NCI-H2227 treated with DMSO at 0.1 percent for 48 hours (cell line): ENCODE measurements around the gene SARNP.

Source experiments
- DNase-seq: peaks from one replicate; lab custom pipeline; 2025; lab: John Stamatoyannopoulos, UW

SARNP gene

DNA sequence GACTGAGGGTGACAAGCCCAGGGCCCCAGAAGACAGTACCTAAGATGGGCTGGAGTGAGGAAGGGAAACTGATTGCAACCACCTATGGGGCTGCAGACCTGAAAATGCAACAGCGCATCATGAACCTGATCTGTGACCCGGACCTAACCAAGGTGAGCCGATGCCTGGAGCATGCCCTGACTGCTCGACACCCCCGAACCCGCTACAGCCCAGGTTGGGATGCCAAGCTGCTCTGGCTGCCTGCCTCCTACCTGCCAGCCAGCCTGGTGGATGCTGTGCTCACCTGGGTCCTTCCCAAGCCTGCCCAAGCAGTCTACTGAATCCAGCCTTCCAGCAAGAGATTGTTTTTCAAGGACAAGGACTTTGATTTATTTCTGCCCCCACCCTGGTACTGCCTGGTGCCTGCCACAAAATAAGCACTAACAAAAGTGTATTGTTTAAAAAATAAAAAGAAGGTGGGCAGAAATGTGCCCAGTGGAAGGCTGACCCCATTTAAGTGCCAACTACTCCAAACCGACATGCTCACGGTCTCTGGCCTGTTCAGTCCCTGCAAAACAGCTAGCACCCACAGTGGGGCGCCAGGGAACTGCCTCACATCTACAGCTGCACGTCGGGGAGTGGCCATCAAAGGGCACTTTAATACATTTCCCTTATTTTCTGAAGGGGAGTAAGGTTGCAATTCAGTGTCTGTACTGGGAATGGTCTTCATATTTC lies 93.1 kb downstream of the SARNP start:
- peak; percentile 45 for DNase-seq

DNA sequence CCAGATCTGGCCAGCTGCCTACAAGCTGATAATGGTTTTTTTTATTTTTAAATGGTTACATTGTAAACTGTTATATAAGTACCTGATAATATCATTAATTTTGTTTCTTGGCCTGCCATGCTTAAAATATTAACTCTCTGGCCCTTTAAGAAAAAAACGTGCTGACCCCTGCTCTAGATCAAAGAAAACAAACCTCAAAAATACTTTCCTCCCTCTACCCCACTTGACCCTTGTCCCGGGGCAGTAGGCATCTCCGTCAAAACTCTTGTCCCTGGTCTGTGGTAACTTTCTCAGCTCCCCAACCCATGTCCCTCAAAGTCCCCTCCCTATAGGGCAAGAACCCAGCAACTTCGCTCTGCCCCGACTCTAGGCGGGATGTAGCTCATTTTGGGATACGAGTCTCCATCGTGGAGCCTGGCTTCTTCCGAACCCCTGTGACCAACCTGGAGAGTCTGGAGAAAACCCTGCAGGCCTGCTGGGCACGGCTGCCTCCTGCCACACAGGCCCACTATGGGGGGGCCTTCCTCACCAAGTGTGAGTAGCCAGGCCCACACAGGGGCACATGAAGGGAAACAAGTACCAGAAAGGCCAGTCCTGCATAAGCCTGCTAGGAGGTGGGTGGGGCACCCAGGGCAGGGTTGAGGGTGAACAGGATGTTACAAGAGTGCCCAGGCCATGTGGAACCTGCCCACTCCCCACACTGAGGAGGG lies 93.9 kb downstream of the SARNP start:
- DNase-seq = no peak

DNA sequence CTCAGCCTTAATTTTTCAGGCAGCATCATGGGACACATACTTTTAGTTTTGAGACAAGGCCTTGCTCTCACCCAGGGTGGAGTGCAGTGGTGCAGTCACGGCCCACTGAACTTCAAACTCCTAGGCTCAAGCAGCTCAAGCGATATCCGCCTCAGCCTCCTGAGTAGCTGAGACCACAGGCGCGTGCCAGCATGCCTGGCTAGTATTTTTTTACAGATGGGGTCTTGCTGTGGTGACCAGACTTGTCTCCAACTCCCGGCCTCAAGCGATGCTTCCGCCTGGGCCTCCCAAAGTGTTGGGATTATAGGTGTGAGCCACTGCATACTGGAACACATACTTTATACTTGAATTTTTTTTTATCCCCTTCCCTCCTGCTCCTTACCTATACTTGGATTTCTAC lies 94.6 kb downstream of the SARNP start:
- DNase-seq = no peak

DNA sequence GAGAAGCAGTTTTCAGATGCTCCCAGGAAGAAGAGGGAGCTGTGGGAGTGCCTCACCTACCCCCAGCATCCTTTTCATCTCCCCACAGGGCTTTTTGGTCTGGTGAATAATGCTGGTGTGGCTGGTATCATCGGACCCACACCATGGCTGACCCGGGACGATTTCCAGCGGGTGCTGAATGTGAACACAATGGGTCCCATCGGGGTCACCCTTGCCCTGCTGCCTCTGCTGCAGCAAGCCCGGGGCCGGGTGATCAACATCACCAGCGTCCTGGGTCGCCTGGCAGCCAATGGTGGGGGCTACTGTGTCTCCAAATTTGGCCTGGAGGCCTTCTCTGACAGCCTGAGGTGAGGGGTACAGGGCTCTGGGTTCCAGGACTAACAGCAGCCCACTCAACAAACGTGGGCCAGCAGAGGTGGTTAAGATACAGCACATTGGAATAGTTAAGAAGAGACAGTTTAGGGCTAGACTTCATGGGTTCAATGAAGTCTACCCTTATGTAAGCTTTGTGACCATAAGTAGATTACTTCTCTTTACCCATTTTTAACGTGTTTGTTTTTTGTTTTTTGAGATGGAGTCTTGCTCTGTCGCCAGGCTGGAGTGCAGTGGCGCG lies 95.8 kb downstream of the SARNP start:
- no peak for DNase-seq

DNA sequence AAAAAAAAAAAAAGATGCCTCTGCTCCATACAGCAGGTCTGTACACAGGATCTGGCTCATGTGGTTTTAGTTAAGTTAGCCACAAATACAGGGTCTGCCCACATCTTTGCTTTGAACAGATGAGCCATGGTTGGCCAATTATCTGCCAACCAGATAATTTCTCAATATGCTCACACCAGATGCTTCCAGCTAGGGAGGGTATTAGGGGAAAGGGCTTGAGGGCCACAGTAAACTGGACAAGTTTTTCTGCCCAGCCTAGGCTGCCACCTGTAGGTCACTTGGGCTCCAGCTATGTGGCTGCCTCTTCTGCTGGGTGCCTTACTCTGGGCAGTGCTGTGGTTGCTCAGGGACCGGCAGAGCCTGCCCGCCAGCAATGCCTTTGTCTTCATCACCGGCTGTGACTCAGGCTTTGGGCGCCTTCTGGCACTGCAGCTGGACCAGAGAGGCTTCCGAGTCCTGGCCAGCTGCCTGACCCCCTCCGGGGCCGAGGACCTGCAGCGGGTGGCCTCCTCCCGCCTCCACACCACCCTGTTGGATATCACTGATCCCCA lies 96.6 kb downstream of the SARNP start:
- no peak for DNase-seq

DNA sequence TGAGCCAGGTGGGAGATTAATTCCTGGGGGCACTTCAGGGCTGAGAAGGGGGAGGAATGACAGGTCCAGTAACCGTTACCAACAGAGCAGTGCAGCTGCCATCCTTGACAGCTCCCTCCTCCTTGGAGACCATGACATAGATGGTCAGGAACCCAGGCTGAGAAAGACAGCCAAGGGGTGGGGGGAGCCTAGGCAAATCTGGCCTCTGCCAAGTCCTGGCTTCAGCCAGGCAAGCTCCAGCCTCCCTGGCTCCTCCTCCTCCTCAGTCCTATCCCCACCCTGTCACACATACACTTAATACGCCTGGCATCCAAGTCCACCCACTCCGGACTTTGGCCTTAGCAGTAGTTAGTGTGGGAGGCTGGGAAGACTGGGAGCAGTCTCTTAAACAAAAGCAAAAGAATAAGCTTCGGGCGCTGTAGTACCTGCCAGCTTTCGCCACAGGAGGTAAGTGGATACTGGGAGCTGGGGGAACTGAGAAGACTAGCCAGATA lies 97.4 kb downstream of the SARNP start, which contains the start of gene RDH5:
Gene RDH5, plus strand, starts transcription at position 323 of the 494 bp plus-strand sequence. CDS start 792 bp downstream, outside the sequence.
- no peak for DNase-seq

DNA sequence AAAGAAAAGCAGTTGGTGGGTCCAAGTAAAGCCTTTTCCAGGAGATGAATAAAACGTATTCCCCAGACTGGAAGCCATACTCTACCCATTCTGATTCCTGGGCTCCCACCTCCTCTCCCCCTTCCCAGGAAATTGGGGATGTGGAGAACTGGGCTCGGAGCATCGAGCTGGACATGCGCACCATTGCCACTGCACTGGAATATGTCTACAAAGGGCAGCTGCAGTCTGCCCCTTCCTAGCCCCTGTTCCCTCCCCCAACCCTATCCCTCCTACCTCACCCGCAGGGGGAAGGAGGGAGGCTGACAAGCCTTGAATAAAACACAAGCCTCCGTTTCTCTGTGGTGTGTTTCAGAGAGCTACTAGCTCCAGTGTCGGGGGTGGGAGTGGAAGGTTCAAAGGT lies 98.2 kb downstream of the SARNP start:
- DNase-seq = no peak

DNA sequence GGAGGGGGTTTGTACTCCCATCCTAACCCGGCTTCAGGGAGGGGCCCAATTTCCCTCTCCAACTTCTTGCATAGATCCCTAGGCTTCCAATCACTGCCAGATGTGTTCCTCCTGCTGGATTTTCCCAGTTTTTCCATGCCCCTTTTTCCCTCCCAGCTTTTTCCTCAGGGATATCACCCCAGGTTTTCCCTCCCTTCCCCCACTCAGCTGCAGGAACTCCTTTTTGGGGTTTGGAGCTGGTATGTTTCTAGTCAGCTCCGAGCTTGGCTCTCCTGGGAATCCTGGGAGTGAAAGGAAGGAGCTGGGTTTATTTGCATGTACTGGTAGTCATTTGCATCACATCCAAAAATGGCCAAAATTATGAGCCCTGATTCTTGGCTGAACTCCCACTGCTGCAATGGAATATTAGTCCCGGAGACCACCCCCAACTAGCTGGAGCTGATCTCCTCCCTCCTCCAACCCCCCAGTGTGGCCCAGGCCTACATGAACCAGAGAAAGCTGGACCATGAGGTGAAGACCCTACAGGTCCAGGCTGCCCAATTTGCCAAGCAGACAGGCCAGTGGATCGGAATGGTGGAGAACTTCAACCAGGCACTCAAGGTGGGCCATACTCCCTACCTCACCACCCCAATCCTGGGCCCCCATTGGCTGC lies 98.8 kb downstream of the SARNP start:
- no peak for DNase-seq

DNA sequence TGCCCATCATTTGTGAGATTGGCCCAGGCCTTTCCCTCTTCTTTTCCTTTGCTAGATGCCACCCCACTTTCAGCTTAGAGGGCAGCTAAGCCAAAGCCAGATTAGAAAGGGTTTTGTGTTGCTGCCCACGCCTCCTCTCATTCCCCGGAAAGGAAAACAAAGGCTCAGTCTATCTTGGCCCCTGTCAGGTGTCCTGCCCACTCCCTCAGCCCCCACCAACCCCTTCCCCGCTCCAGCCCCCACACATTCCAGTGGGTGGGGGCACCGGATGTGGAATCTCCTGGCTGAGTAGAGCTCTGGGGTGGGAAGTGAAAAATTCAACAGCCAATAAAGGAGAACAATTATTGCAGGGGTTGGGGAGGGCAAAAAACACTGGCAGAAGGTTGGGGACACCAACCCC lies 99.5 kb downstream of the SARNP start:
- DNase-seq = no peak

DNA sequence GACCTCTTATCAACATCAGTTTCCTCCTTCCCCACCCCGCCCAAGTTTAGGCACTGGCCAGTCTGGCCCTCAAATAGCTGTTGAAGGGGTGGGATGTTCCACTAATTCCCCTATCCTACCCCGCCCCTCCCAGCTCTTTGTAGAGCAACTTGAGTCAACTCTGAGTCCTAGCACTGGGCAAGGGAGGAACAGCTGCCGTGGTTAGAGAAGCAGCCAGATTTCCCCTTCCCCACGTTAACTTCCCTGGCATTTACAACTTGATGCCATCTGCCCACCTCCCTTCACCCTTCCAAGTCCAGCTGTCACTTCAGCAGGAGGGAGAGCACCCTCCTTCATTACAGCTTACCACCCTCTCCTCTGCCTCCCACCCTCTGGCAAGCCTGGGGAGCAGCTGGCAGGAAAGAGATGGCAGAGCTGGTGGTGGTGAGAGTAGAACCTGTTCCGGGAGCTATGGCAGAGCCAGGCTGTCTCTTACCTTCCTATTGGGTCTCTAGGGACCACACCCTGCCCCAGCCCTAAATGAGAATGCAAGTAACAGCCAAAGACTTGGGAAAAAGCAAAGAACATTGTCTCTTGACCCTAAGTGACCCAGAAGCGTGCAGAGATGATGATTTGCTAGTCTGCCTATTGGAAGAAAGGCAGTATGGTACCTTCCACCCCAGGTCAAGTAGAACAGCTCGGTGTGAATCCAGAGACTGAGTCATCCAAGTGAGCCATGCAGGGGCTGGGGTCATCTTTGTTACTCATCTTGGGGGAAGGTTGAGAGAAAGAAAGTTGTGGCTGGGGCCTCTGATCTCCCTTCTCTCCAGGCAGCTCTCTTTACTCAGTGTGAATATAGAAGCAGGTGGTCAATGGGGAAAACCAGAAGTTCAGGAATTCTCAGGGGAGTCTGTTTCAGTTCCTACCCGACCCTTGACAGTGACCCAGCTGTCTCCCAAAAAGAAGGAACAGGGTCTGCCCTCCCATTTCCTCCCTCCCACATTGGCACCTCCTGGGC lies 100.2 kb downstream of the SARNP start:
- no peak for DNase-seq

DNA sequence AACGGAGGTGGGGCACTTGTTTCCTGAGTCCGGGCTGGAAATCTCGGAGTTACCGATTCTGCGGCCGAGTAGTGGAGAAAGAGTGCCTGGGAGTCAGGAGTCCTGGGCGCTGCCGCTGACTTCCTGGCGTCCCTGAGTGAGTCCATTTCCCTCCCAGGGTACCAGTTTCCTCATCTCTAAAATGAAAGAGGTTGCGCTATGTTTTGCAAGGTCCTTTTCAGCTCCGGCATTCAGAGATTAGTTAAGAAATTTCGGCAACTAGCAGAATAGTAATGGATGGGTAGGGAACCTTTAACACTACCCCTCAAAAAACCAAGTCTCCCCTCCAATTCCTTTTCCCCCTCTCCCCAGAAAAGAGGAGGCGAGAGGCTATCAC lies 101.0 kb downstream of the SARNP start:
- DNase-seq = no peak

DNA sequence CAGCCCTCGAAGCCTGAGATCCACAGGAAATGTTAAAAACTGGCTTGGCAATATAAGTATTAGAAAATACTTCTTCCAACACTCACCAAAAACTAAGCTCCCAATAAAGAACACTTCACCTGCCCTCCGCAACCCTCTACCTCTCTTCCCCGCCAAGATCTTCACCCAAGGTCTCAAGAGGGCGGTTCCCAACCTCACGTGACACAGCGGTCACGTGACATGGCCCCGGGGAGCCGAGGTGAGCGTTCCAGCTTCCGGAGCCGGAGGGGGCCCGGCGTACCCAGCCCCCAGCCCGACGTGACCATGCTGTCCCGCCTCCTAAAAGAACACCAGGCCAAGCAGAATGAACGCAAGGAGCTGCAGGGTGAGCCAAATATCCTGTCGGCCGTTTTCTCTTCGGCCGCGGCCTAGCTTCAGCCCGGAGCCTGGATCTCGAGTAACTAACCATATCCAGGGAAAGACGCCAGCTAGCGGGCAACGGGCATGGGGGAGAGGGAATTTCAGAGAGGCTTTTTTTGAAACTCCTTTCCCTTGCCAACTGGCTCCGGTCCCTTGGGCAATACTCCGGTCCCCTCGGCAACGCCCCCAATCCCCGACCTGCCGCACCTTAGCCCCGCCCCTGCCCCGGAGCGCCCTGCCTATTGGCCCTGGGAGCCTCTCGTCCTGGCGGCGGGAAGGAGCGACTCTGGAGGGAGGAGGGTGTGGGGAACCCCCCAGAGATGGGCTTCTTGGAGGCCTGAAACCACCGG lies 101.5 kb downstream of the SARNP start, which contains the start of gene BLOC1S1:
Gene BLOC1S1, plus strand, starts transcription at position 214 of the 749 bp plus-strand sequence. Its CDS starts 6 bp downstream, at position 220.
- DNase-seq = peak; percentile 72

DNA sequence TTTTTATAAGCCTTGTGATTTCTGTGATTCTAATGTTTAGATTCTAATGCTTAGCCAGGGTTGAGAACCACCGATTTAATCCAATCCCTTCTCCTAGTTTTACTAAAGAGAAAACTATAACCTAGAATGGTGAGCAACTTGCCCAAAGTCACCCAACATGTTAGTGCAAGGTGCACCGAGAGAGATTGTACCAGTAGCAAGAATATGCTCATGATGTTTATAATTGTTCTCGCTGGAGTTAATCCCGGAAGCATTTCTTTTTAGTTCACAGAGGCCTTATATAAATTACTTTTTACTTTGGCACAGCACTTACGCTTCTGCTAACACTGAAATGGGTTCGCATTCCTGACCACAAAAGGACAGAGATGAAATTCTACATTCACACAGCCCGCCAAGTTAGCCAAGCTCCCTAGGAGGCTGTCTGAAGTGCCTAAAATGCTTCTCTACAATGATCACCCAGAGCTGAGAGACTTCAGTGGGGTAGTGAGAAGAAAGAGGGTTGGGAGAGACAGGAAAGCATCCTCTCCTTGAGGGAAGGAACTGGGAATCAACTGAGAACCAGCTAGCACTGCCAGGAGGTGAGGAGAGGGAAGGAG lies 102.3 kb downstream of the SARNP start:
- no peak for DNase-seq

DNA sequence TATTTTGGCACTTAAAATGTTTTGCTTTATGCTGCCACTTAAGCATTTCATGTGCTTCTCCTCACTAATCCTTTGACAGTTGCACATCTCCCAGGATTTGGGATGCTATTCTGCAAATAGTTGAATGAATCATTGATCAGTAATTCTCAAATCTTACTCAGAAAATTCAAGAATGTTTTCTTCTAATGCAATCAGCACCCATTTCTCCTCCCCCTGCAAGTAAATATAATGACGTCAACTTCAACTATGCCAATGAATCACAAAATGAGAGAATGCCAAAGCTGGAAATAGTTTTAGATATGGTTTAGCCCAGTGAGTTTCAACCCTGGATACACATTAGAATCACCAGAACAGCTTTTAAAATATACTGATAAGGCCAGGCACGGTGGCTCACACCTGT lies 103.8 kb downstream of the SARNP start:
- DNase-seq = no peak

DNA sequence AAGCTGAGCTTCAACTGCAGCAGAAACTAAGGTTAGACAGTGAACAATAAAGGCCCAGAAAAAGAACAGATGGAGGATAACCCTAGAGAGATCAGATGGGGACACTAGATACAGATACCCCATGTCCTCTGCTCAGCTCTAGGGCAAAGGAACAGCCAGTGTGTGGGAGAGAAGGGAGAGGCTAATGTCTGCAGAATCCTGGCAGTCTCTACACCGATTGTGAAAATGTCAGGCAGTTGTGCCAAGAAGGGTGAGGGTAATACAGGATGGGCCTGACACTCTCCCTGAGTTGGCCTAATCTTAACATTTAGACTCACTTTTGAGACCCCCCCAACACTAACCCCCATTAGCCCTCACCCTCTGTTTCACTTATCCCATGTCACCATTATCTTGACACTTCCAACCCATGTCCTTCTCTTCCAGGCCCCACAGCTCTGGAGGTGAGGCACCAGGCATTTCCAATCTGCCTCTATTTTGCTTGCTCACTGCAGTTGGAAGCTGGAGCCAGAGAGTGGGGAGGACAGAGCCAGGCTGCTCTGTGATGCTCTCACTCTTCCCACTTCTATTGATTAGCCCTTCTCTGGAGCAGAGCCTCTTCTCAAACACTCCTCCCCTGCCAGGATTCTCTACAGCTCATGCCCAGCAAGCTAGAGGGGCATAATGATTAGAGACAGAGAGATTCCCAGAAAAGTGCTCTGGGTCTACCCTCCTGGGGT lies 104.7 kb downstream of the SARNP start:
- no peak for DNase-seq

DNA sequence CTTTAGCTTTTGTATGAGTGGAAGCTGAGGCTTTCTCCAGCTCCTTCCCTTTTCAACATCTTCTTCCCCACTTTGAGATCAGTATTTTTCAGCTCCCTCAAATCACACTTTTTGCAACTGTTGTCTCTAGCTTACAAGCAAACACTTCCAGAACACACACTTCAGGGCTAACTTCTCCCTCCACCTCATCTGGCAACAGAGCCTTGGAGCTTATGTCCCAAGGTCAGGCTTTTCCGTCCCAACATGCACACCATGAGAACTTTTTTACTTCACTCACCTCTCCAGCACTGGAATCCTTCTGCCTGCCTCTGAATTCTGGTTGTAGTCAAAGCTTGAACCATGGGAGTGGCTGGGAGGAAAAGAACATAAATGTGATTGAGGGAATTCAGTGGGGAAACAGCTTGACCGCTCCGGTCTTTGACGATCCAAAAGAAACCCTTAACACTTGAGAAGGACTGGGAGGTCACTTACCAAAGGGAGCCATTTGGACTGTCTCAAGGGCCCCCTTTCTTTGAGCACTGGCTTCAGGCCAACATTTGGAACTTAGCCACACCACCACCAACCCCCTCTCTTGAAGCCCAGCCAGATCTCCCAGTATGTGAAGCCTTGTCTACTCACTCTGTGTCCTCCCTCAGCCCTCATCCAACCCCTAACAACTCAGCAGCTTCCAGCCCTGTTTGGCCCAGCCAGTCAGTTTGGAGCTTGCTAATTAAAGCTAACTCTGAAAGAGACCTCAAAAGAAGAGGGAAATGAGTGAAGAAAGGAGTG lies 105.6 kb downstream of the SARNP start:
- DNase-seq = no peak

DNA sequence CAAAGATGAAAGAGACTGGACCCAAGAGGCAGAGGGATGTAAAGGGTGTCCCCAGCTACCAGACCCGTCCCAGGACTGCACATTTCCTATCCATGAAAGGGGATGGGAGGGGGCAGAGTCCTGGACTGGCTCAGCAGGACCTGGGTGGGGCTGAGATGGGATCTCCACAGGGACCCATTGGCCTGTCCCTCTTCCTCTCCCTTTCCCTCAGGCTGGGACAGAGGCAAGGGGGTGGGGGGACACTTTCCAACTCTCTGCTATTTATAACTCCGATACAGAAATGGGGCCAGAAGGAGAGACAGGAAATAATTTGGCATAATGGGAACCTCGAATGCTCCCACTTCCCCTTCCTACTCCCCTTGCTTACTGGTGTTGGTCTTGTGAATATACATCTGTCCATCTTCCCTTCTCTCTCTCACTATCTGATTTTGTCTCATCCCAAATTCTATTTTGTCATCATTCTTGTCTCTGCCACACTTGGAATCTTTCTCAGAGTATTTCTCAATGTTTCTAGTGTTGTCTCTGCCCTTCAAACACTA lies 108.8 kb downstream of the SARNP start:
- DNase-seq = no peak
